Prostate gland (tissue), 2 donors: Measurements from ENCODE around the gene ITPKA.

Experiments used
- POLR2A ChIP-seq: fragments of 450-650 bp; IDR thresholded peaks from one replicate; pipeline ENCODE4 v1.6.1; 2016; ENCODE audit warnings: antibody characterized with exemption, mild to moderate bottlenecking
- POLR2AphosphoS5 ChIP-seq: sonication (generic); formaldehyde crosslinking; IDR thresholded peaks from one replicate; pipeline ENCODE4 v1.6.1; 2017; ENCODE audit warnings: antibody characterized with exemption
- TF ChIP-seq, protein P1 (sequence below), 4 experiments: fragments of 200-600 bp in 2 of 4; fragments of 450-650 bp in 2 of 4; sonication (generic) in 2 of 4; IDR thresholded peaks; 1 replicate in 3 of 4; 2 replicates in 1 of 4; pipeline ENCODE4 v1.5.1; 2016 to 2019; ENCODE audit warnings: antibody characterized with exemption in 4 of 4, mild to moderate bottlenecking in 2 of 4, moderate library complexity in 2 of 4

DNA sequence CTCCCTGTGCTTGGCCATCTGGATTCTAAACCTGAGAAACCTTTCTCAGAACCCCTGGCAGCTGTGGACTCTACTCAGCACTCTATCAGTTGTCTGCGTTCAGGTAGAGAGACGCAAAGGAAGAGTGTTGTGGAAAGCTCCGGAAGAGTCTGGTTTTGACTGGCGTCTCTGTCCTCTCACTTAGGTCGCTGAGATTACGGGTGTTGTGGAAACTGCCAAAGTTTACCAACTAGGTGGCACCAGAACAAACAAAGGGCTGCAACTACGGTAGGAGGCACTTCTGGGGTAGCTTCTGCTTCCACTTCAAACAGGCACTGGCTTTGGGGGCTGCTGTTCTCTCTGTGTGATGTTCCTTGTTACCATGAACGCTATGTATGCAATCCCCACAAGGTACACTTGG, 19.2 kb upstream of the ITPKA start:
- TF ChIP-seq, protein P1, sequence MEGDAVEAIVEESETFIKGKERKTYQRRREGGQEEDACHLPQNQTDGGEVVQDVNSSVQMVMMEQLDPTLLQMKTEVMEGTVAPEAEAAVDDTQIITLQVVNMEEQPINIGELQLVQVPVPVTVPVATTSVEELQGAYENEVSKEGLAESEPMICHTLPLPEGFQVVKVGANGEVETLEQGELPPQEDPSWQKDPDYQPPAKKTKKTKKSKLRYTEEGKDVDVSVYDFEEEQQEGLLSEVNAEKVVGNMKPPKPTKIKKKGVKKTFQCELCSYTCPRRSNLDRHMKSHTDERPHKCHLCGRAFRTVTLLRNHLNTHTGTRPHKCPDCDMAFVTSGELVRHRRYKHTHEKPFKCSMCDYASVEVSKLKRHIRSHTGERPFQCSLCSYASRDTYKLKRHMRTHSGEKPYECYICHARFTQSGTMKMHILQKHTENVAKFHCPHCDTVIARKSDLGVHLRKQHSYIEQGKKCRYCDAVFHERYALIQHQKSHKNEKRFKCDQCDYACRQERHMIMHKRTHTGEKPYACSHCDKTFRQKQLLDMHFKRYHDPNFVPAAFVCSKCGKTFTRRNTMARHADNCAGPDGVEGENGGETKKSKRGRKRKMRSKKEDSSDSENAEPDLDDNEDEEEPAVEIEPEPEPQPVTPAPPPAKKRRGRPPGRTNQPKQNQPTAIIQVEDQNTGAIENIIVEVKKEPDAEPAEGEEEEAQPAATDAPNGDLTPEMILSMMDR (IDR thresholded peaks at IDR 0.05), result no peak
- TF ChIP-seq POLR2AphosphoS5, result no peak
- no peak for TF ChIP-seq POLR2A
